H1 (cell line): ENCODE data around the gene TRAF1. TPM values are rescaled to one million over a fixed set of nuclear protein-coding genes. Genes with fewer than 3 reads are reported as not detected.

Experiments used
- CBX8 ChIP-seq: fragments of 300-800, 300-1000 bp; sonication (generic); IDR thresholded peaks from 2 replicates; pipeline ENCODE4 v1.7.1; 2016; ENCODE audit warnings: low read depth, low read length, borderline replicate concordance
- CHD7 ChIP-seq: fragments of 300-600 bp; sonication (generic); IDR thresholded peaks from 2 replicates; pipeline ENCODE4 v1.7.1; 2012; ENCODE audit warnings: low read length, moderate library complexity, mild to moderate bottlenecking, inconsistent platforms; ENCODE audit not compliant: insufficient replicate concordance
- CREB1 ChIP-seq: IDR thresholded peaks from 2 replicates; pipeline ENCODE4 v1.6.1; 2012; ENCODE audit warnings: inconsistent platforms
- KDM4A ChIP-seq: IDR thresholded peaks from one replicate; pipeline ENCODE4 v1.7.1; 2012; ENCODE audit warnings: low read depth, mild to moderate bottlenecking, moderate library complexity, low read length, inconsistent platforms; ENCODE audit not compliant: severe bottlenecking
- MAX ChIP-seq: IDR thresholded peaks from 2 replicates; pipeline ENCODE4 v1.6.1; 2012; ENCODE audit warnings: inconsistent platforms
- SP1 ChIP-seq: IDR thresholded peaks from 2 replicates; pipeline ENCODE4 v1.6.1; 2011; ENCODE audit warnings: low read depth, low read length
- SP2 ChIP-seq: IDR thresholded peaks from 2 replicates; pipeline ENCODE4 v1.6.1; 2012; ENCODE audit warnings: mild to moderate bottlenecking, low read length, inconsistent platforms
- TBP ChIP-seq: IDR thresholded peaks from 2 replicates; pipeline ENCODE4 v1.6.1; 2011; ENCODE audit warnings: low read depth, low read length, improper control_type of control experiment
- ZNF274 ChIP-seq: IDR thresholded peaks from 2 replicates; pipeline ENCODE4 v1.7.0; 2012; ENCODE audit warnings: low read length, borderline replicate concordance; ENCODE audit errors: extremely low read depth
- polyA plus RNA-seq, 7 experiments: library from polyadenylated mRNA; depleted of rRNA in 3 of 7; stranded (reverse) in 5 of 7; unstranded in 2 of 7; fragments of >200 nt in 5 of 7; fragments of 200-250 nt in 2 of 7; gene quantifications; 1 replicate in 5 of 7; 2 replicates in 1 of 7; 4 replicates in 1 of 7; pipeline versions ENCODE4 v1.2.1 to v1.2.3, GENCODE V29; 2011 to 2013; ENCODE audit warnings: missing spikeins in 2 of 7, mixed read lengths in 2 of 7
- total RNA-seq: library from RNA; stranded (reverse); fragmentation: NEBNext Ultra II Directional; extraction: Animal tissue kit (Norgen Biotek cat#: 25700); gene quantifications from 2 replicates; pipeline ENCODE4 v1.2.1, GENCODE V29; 2021
- TF ChIP-seq, protein P1 (sequence below): IDR thresholded peaks from 2 replicates; pipeline ENCODE4 v1.6.1; 2011; ENCODE audit warnings: low read length, improper control_type of control experiment

The TRAF1 gene
- total and polyA plus RNA-seq, 2 of the 8 experiments (the other 6 are each of a cell fraction or from before 2014, with no cell fraction given) = 1.6 to 3.2 TPM

- no peak for TF ChIP-seq CHD7
- no peak for TF ChIP-seq ZNF274
- TF ChIP-seq SP1 = no peak
- TF ChIP-seq SP2 = no peak
- no peak for TF ChIP-seq CBX8
- TF ChIP-seq TBP = no peak
- TF ChIP-seq, protein P1, sequence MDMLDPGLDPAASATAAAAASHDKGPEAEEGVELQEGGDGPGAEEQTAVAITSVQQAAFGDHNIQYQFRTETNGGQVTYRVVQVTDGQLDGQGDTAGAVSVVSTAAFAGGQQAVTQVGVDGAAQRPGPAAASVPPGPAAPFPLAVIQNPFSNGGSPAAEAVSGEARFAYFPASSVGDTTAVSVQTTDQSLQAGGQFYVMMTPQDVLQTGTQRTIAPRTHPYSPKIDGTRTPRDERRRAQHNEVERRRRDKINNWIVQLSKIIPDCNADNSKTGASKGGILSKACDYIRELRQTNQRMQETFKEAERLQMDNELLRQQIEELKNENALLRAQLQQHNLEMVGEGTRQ = no peak
- TF ChIP-seq MAX = no peak
- no peak for TF ChIP-seq KDM4A
- no peak for TF ChIP-seq CREB1
These were observed 27.0 kb downstream of the TRAF1 start (continued) for GRCh38 chr9:120899490-120900068.
